Brain microvascular endothelial cell (primary cell): ENCODE measurements around the gene CAPN13.

Experiments used
- DNase-seq: peaks from one replicate; pipeline ENCODE4 v3.0.0-alpha.2; 2020
- H3K27ac ChIP-seq: fragments of 250-450 bp; sonication (Bioruptor Pico); 2 replicates; pipeline ENCODE4 v1.5.1; 2020; ENCODE audit warnings: mild to moderate bottlenecking, moderate library complexity
- H3K27me3 ChIP-seq: fragments of 250-450 bp; sonication (Bioruptor Pico); replicated peaks from 2 replicates; pipeline ENCODE4 v1.5.1; 2020; ENCODE audit warnings: mild to moderate bottlenecking
- H3K36me3 ChIP-seq: fragments of 250-450 bp; sonication (Bioruptor Pico); replicated peaks from 2 replicates; pipeline ENCODE4 v1.5.1; 2020; ENCODE audit warnings: mild to moderate bottlenecking
- H3K4me3 ChIP-seq: 2 replicates; pipeline ENCODE4 v1.5.1; 2011; ENCODE audit warnings: low read depth, mild to moderate bottlenecking, control low read depth, low read length, moderate library complexity
- CTCF ChIP-seq: IDR thresholded peaks from 2 replicates; pipeline ENCODE4 v1.5.1; 2011; ENCODE audit warnings: low read depth, mild to moderate bottlenecking, moderate library complexity, low read length, control low read depth, inconsistent platforms; ENCODE audit errors: missing control alignments
- in situ Hi-C: cut with HindIII; loops from 2 replicates; pipeline ENCODE4 v1.10.0; 2017; ENCODE audit warnings: low sequenced_read_pairs, low pct_ligation_motif_present

The CAPN13 gene

GRCh38 chr2:30797381-30798015 lies 9.7 kb downstream of the CAPN13 start:
- in situ Hi-C loops = no loop called here
- H3K4me3 ChIP-seq = no peak overlapping the region
- H3K36me3 ChIP-seq = no peaks in the 10 kb centered on the region
- H3K27me3 ChIP-seq = no peaks in the 10 kb centered on the region
- TF ChIP-seq CTCF = no peak
- DNase-seq = no peak
- H3K27ac ChIP-seq = no peak overlapping the region

GRCh38 chr2:30796699-30797098 lies 10.5 kb downstream of the CAPN13 start:
- no peaks in the 10 kb centered on the region for H3K27me3 ChIP-seq
- H3K36me3 ChIP-seq = no peaks in the 10 kb centered on the region
- H3K4me3 ChIP-seq = no peak overlapping the region
- H3K27ac ChIP-seq = no peak overlapping the region
- in situ Hi-C loops = no loop called here
- DNase-seq = no peak
- TF ChIP-seq CTCF = no peak

- no peak overlapping the region for H3K4me3 ChIP-seq
- no peak for DNase-seq
- H3K27me3 ChIP-seq = no peaks in the 10 kb centered on the region
- H3K27ac ChIP-seq = no peak overlapping the region
- in situ Hi-C loops = no loop called here
- no peaks in the 10 kb centered on the region for H3K36me3 ChIP-seq
- no peak for TF ChIP-seq CTCF
These were observed 14.7 kb downstream of the CAPN13 start for GRCh38 chr2:30792521-30792920.

GRCh38 chr2:30790879-30791278 lies 16.4 kb downstream of the CAPN13 start:
- no peaks in the 10 kb centered on the region for H3K27me3 ChIP-seq
- H3K4me3 ChIP-seq = no peak overlapping the region
- in situ Hi-C loops = no loop called here
- no peak overlapping the region for H3K27ac ChIP-seq
- no peaks in the 10 kb centered on the region for H3K36me3 ChIP-seq
- TF ChIP-seq CTCF = no peak
- DNase-seq = no peak

- no peak overlapping the region for H3K27ac ChIP-seq
- no peak overlapping the region for H3K4me3 ChIP-seq
- TF ChIP-seq CTCF = no peak
- in situ Hi-C loops = no loop called here
- H3K27me3 ChIP-seq = no peaks in the 10 kb centered on the region
- DNase-seq = no peak
- no peaks in the 10 kb centered on the region for H3K36me3 ChIP-seq
These were observed 17.5 kb downstream of the CAPN13 start for GRCh38 chr2:30789670-30790210.
